Keratinocyte (primary cell): Measurements from ENCODE around the gene CLDND2.

Source experiments
- CTCF ChIP-seq, 3 experiments: IDR thresholded peaks in 1 of 3; conservative IDR thresholded peaks in 1 of 3; optimal IDR thresholded peaks in 1 of 3; 2 replicates in 2 of 3; 3 replicates in 1 of 3; pipeline versions ENCODE3 to v1.5.1; 2011; ENCODE audit warnings: low read length in 3 of 3, mild to moderate bottlenecking in 3 of 3, moderate library complexity in 2 of 3, control low read depth in 1 of 3, inconsistent platforms in 1 of 3; ENCODE audit not compliant: insufficient read depth in 2 of 3; ENCODE audit errors: extremely low read depth in 1 of 3
- EZH2 ChIP-seq: IDR thresholded peaks from one replicate; pipeline ENCODE4 v1.6.1; 2012; ENCODE audit warnings: inconsistent platforms, mild to moderate bottlenecking, low read length, moderate library complexity

DNA sequence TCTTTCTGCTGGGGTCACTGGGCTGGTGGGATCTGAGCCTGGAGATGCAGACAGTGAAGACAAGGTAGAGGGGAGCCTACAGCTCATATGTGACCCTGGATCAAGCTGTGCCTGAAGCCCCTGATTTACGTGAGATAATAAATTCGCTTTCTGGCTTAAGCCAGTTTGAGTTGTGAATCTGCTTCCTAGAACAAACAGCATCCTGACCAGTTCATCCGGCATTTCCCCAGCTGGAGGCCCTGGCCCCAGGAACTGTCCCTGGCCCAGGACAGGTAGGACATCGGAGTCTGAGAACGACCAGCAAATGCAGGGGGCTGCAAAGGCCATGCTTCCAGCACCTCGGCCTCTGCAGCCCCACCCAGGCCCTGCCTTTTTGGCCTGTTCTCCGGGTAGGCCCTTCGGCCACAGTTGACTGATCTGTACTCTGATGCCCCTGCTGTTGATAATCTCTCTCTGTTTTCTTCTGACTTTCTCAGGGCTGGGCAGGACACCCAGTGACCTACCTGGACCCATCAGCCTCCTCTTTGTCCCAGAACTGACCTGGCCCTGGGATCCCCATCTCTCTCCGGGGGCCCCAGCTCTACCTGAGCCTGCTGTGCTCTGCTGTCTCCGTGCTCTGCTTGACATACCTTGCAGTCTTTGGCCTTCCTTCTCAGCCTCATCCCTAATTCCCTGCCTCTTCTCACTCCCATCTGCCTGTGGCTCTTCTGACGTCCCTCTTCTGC lies 17.4 kb downstream of the CLDND2 start:
- TF ChIP-seq CTCF (optimal IDR thresholded peaks at IDR 0.05 in 1 of 3, IDR thresholded peaks at IDR 0.05 in 1 of 3, conservative IDR thresholded peaks at IDR 0.05 in 1 of 3; ENCODE audit: extremely low read depth in 1 of 3, insufficient read depth in 2 of 3, low read length in 3 of 3) (no peak), EZH2 (no peak)
